SU-DHL-6 (cell line): ENCODE data around the gene SLC23A1.

Experiments
- H2AFZ ChIP-seq: fragments of 200-600 bp; sonication (generic); 2 replicates; pipeline ENCODE4 v1.6.1; 2014; ENCODE audit warnings: low read depth, mild to moderate bottlenecking, moderate library complexity, mixed read lengths, antibody characterized with exemption, low read length; ENCODE audit not compliant: severe bottlenecking
- H3F3A ChIP-seq: fragments of 200-600 bp; shearing (Covaris generic); 2 replicates; pipeline ENCODE4 v1.6.0; 2016; ENCODE audit warnings: antibody characterized with exemption, mild to moderate bottlenecking; ENCODE audit not compliant: insufficient read depth
- H3K27ac ChIP-seq: fragments of 200-600 bp; sonication (generic); 2 replicates; pipeline ENCODE4 v1.5.1; 2016; ENCODE audit warnings: low read depth, mild to moderate bottlenecking, low read length, moderate library complexity, mixed read lengths
- H3K27me3 ChIP-seq: fragments of 200-600 bp; sonication (generic), shearing (Covaris generic); 2 replicates; pipeline ENCODE4 v1.6.0; 2014; ENCODE audit warnings: mild to moderate bottlenecking, low read length
- H3K36me3 ChIP-seq: fragments of 200-600 bp; sonication (generic); 2 replicates; pipeline ENCODE4 v1.6.1; 2014; ENCODE audit warnings: mild to moderate bottlenecking, low read length, mixed read lengths
- H3K4me2 ChIP-seq: fragments of 300-600, 200-600 bp; shearing (Covaris generic), sonication (generic); 2 replicates; pipeline ENCODE4 v1.6.0; 2014; ENCODE audit warnings: low read length, low read depth, mild to moderate bottlenecking; ENCODE audit not compliant: poor library complexity, severe bottlenecking
- H3K4me3 ChIP-seq: fragments of 200-600 bp; sonication (generic); 2 replicates; pipeline ENCODE4 v1.5.1; 2014; ENCODE audit warnings: antibody characterized with exemption, low read length, mild to moderate bottlenecking, mixed read lengths; ENCODE audit not compliant: insufficient read depth, poor library complexity, severe bottlenecking
- H3K79me2 ChIP-seq: fragments of 200-600 bp; sonication (generic); 2 replicates; pipeline ENCODE4 v1.6.1; 2014; ENCODE audit warnings: mild to moderate bottlenecking, low read length, moderate library complexity; ENCODE audit not compliant: insufficient read depth
- H3K9ac ChIP-seq: fragments of 200-600 bp; sonication (generic); 2 replicates; pipeline ENCODE4 v1.7.0; 2014; ENCODE audit warnings: mild to moderate bottlenecking, low read length
- H3K9me2 ChIP-seq: fragments of 200-600 bp; sonication (generic); replicated peaks from 2 replicates; pipeline ENCODE4 v1.6.1; 2014; ENCODE audit warnings: low read length; ENCODE audit not compliant: insufficient read depth
- H3K9me3 ChIP-seq: fragments of 200-600 bp; sonication (generic); 2 replicates; pipeline ENCODE4 v1.6.1; 2014; ENCODE audit warnings: low read length, mixed read lengths; ENCODE audit not compliant: insufficient read depth
- H4K20me1 ChIP-seq: fragments of 200-600 bp; sonication (generic); 2 replicates; pipeline ENCODE4 v1.6.1; 2014; ENCODE audit warnings: low read depth, mild to moderate bottlenecking, antibody characterized with exemption, low read length, moderate library complexity, mixed read lengths
- CTCF ChIP-seq: fragments of 200-600 bp; sonication (generic); IDR thresholded peaks from one replicate; pipeline ENCODE4 v1.5.1; 2017; ENCODE audit warnings: antibody characterized with exemption, mild to moderate bottlenecking, low read length, moderate library complexity; ENCODE audit not compliant: insufficient read depth, poor library complexity, severe bottlenecking
- EZH2phosphoT487 ChIP-seq: fragments of 200-600 bp; sonication (generic), shearing (Covaris generic); conservative IDR thresholded peaks from 2 replicates; pipeline ENCODE4 v1.6.1; 2018; ENCODE audit warnings: mild to moderate bottlenecking, antibody characterized with exemption, low read length, moderate library complexity, mixed read lengths

The SLC23A1 gene

GRCh38 chr5:139419226-139420192 lies 36.4 kb upstream of the SLC23A1 start:
- no peak overlapping the region for H3K4me2 ChIP-seq
- H3F3A ChIP-seq, result no peaks in the 10 kb centered on the region
- no peaks in the 10 kb centered on the region for H3K9me3 ChIP-seq
- H2AFZ ChIP-seq, result no peak overlapping the region
- H3K79me2 ChIP-seq, result no peaks in the 10 kb centered on the region
- H3K27me3 ChIP-seq, result no peaks in the 10 kb centered on the region
- H3K4me3 ChIP-seq, result no peak overlapping the region
- H3K9ac ChIP-seq, result no peak overlapping the region
- TF ChIP-seq CTCF, result no peak
- TF ChIP-seq EZH2phosphoT487, result no peak
- no peaks in the 10 kb centered on the region for H3K9me2 ChIP-seq
- no peaks in the 10 kb centered on the region for H4K20me1 ChIP-seq
- H3K27ac ChIP-seq, result no peak overlapping the region
- H3K36me3 ChIP-seq, result no peaks in the 10 kb centered on the region

GRCh38 chr5:139418793-139419192 lies 35.7 kb upstream of the SLC23A1 start:
- Histone ChIP-seq H3F3A (no peaks in the 10 kb centered on the region), H3K9ac (no peak overlapping the region)
- TF ChIP-seq CTCF (no peak), EZH2phosphoT487 (no peak)

GRCh38 chr5:139417214-139417613 lies 34.1 kb upstream of the SLC23A1 start:
- Histone ChIP-seq H2AFZ (no peak overlapping the region), H3K9me3 (no peaks in the 10 kb centered on the region), H4K20me1 (no peaks in the 10 kb centered on the region), H3K79me2 (no peaks in the 10 kb centered on the region), H3K27me3 (no peaks in the 10 kb centered on the region), H3K36me3 (no peaks in the 10 kb centered on the region), H3K27ac (no peak overlapping the region), H3F3A (no peaks in the 10 kb centered on the region), H3K9ac (no peak overlapping the region), H3K4me3 (no peak overlapping the region), H3K4me2 (no peak overlapping the region), H3K9me2 (no peaks in the 10 kb centered on the region)
- TF ChIP-seq EZH2phosphoT487 (no peak), CTCF (no peak)

More at GRCh38 chr5:139418793-139419192, 35.7 kb upstream of the SLC23A1 start:
- Histone ChIP-seq H3K27ac (no peak overlapping the region), H2AFZ (no peak overlapping the region), H3K9me3 (no peaks in the 10 kb centered on the region), H3K4me2 (no peak overlapping the region), H3K36me3 (no peaks in the 10 kb centered on the region), H3K9me2 (no peaks in the 10 kb centered on the region), H3K4me3 (no peak overlapping the region), H4K20me1 (no peaks in the 10 kb centered on the region), H3K79me2 (no peaks in the 10 kb centered on the region), H3K27me3 (no peaks in the 10 kb centered on the region)
